Ishikawa (cell line): ENCODE data around the gene TEAD1.

Experiments
- CEBPB ChIP-seq: IDR thresholded peaks from 2 replicates; pipeline ENCODE4 v1.6.1; 2012
- CREB1 ChIP-seq: IDR thresholded peaks from 2 replicates; pipeline ENCODE4 v1.6.1; 2012; ENCODE audit warnings: low read depth
- EGR1 ChIP-seq: IDR thresholded peaks from 2 replicates; pipeline ENCODE4 v1.6.1; 2012
- EP300 ChIP-seq: IDR thresholded peaks from 2 replicates; pipeline ENCODE4 v1.6.1; 2012; ENCODE audit warnings: borderline replicate concordance
- FOXM1 ChIP-seq: IDR thresholded peaks from 2 replicates; pipeline ENCODE4 v1.6.1; 2012; ENCODE audit warnings: low read depth, borderline replicate concordance
- NFIC ChIP-seq: IDR thresholded peaks from 2 replicates; pipeline ENCODE4 v1.6.1; 2012
- RAD21 ChIP-seq: IDR thresholded peaks from 2 replicates; pipeline ENCODE4 v1.6.1; 2012; ENCODE audit warnings: low read depth
- REST ChIP-seq: IDR thresholded peaks from 2 replicates; pipeline ENCODE4 v1.6.1; 2012; ENCODE audit warnings: low read depth, mild to moderate bottlenecking
- TAF1 ChIP-seq: IDR thresholded peaks from 2 replicates; pipeline ENCODE4 v1.6.1; 2012; ENCODE audit warnings: low read depth, mild to moderate bottlenecking
- TCF12 ChIP-seq: IDR thresholded peaks from 2 replicates; pipeline ENCODE4 v1.6.1; 2012; ENCODE audit warnings: low read depth
- TEAD4 ChIP-seq: IDR thresholded peaks from 2 replicates; pipeline ENCODE4 v1.6.1; 2012
- YY1 ChIP-seq: IDR thresholded peaks from 2 replicates; pipeline ENCODE4 v1.6.1; 2012; ENCODE audit warnings: low read depth
- ZBTB7A ChIP-seq: IDR thresholded peaks from 2 replicates; pipeline ENCODE4 v1.6.1; 2012; ENCODE audit warnings: low read depth
- TF ChIP-seq, protein P1 (sequence below): IDR thresholded peaks from 2 replicates; pipeline ENCODE4 v1.6.1; 2012
- TF ChIP-seq, protein P2 (sequence below): IDR thresholded peaks from 2 replicates; pipeline ENCODE4 v1.6.1; 2012

The TEAD1 gene

GRCh38 chr11:12653729-12654128, 20.5 kb upstream of the TEAD1 start:
- TF ChIP-seq EGR1 (no peak), TAF1 (no peak), ZBTB7A (peak; percentile 62; the same call in 1 of the 2 replicates), FOXM1 (no peak), RAD21 (peak; percentile 21; the same call in 1 of the 2 replicates), NFIC (peak; percentile 72), TCF12 (peak; percentile 26; the same call in 1 of the 2 replicates), REST (no peak), YY1 (no peak), CREB1 (no peak), EP300 (peak; percentile 45; the same call in 1 of the 2 replicates), CEBPB (no peak), TEAD4 (peak; percentile 75)
- TF ChIP-seq, protein P1, sequence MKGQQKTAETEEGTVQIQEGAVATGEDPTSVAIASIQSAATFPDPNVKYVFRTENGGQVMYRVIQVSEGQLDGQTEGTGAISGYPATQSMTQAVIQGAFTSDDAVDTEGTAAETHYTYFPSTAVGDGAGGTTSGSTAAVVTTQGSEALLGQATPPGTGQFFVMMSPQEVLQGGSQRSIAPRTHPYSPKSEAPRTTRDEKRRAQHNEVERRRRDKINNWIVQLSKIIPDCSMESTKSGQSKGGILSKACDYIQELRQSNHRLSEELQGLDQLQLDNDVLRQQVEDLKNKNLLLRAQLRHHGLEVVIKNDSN = no peak
- TF ChIP-seq, protein P2, sequence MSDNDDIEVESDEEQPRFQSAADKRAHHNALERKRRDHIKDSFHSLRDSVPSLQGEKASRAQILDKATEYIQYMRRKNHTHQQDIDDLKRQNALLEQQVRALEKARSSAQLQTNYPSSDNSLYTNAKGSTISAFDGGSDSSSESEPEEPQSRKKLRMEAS = peak; percentile 69

DNA sequence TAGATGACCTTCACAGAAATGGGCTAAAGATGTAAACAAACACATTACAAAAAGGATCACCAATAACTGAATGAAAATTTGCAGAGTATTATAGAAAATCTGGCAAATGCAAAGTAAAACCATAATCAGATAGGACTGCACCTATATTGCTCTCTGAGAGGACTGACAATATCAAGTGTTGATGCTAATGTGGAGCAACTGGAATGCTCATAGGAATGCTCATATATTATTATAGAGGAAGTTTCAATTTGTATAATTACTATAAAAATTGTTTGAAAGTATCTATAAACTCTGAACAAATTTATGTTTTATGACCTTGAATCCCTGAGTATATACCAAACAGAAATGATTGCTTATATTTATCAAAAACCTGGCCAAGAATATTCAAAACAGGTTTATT, 18.4 kb upstream of the TEAD1 start:
- TF ChIP-seq ZBTB7A (no peak), NFIC (no peak), TCF12 (no peak), TAF1 (no peak), CEBPB (no peak), TEAD4 (no peak), EP300 (no peak), FOXM1 (no peak)
- TF ChIP-seq, protein P1 = no peak

DNA sequence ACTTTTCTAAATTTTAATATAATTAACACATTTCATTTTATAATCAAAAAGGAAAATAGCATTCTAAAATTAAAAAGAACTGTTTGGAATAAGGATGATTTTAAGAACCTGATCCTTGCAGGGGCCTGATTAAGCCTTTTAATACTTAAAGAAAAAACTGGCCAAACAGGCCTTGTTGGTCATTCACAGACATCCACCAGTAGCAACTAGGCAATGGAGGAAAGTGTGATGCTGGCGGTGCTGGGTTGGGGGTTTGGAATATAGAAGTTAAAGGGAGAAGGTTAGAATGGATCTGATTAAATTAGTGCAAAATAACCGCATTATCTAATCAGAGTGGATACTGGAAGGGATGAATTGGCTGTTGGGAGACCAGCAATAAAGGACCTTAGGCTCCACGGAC, 16.9 kb upstream of the TEAD1 start:
- TF ChIP-seq, protein P1 = no peak
- TF ChIP-seq EGR1 (no peak), TAF1 (no peak), REST (no peak), RAD21 (no peak), ZBTB7A (no peak)

- no peak for TF ChIP-seq REST
- TF ChIP-seq TEAD4 = no peak
- TF ChIP-seq, protein P1 = no peak
- no peak for TF ChIP-seq EP300
- TF ChIP-seq YY1 = no peak
- TF ChIP-seq EGR1 = no peak
- no peak for TF ChIP-seq RAD21
- no peak for TF ChIP-seq TCF12
- no peak for TF ChIP-seq TAF1
- no peak for TF ChIP-seq FOXM1
- no peak for TF ChIP-seq NFIC
- TF ChIP-seq ZBTB7A = no peak
- no peak for TF ChIP-seq CEBPB
- TF ChIP-seq, protein P2 = no peak
- TF ChIP-seq CREB1 = no peak
Observed at GRCh38 chr11:12657981-12658380, 16.2 kb upstream of the TEAD1 start.
